ENCODE results near the gene CXCL11.
"Not testable (repeated sequence)": the region's sequence is repeated elsewhere in the genome, so short reads cannot be mapped to it uniquely, and the experiment has no call there.

The CXCL11 gene

GRCh38 chr4:76035799-76036380, at the start of gene CXCL11:
Gene CXCL11 (minus strand): TSS chr4:76036070. CDS start chr4:76035987, 83 bp downstream.
- DNase-seq, result no peak

GRCh38 chr4:76084542-76084941, 48.7 kb upstream of the CXCL11 start:
- DNase-seq, result no peak

- DNase-seq, result no peak
These were observed 47.6 kb upstream of the CXCL11 start for GRCh38 chr4:76083386-76083988.

DNA sequence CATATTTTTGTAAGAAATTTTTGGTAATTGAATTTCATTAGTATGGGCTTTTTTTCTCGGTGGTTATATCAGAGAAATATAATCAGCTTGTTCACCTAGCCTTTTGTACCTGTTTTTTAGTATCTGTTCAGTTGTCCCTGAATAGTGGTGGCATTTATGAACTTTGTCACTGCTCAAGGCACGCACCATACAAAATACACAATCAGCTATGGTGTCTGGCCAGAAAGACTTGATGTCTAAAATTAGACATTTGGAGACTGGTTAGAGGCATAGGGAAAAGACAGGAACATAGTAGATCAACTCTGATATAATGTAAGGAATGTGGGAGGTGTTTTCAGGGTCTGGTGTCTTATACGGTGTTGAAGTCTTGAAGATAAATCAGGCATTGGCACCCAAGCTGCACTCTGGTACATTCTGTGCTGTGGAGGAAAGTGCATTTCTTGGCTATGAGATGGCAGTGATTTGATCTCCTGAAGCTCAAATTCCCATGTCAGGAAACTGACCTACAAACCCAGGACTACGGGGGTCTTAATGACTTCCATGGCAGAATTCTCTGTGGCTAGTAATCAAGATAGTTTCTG, 42.3 kb upstream of the CXCL11 start:
- DNase-seq, result no peak

DNA sequence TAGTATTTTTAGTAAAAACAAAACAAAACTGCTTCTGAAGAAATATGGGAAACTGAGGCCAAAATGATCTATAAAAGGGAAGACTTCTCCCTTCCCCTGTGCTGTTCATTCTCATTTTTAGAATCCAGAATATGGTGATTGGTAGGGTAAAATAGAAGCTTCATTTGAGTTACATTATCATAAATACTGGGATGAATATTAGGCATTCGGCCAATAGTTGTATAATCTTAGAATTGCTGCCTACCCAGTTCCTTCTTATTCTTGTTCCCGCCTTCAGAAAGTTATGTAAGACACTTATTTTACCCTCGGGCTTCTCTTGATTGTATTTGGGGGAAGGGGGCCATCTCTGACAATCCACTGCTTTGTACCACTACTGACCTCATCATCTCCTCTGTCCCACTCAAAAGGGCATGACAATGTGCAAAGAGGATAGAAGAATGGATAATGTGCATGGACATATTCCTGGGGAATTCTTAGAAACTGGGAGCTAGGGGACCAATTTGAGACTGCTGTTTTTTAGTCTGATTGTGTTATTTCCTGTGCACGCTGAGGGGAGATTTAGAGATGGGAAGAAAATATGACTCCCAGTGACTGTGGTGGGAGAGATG, 39.2 kb upstream of the CXCL11 start:
- DNase-seq, result no peak

GRCh38 chr4:76074468-76074867, 38.6 kb upstream of the CXCL11 start, which contains the start of gene ART3:
Gene ART3 (plus strand): TSS chr4:76074709. CDS start chr4:76075890, 1,181 bp downstream.
- DNase-seq, result no peak

DNA sequence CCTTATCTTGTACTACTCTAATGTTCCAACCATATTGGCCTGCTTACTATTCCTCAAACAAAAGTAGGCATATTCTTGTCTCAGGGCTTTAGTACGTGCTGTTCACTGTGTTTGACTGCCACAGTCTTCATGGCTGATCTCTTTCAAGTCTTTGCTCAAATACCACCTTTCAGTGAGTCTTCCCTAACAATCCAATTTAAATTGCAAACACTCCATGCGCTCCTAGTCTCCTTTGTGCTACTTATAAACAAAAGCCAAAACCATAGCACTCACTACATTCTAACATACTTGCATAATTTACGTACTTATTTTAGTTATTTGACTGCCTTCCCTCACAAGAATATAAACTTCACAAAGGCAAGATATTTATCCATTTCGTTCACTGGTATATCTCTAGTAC, 36.9 kb upstream of the CXCL11 start:
- no peak for DNase-seq

- peak; percentile 34 for DNase-seq
These were observed 31.9 kb upstream of the CXCL11 start for GRCh38 chr4:76067652-76068286.

- no peak for DNase-seq
These were observed 30.7 kb upstream of the CXCL11 start for GRCh38 chr4:76066546-76066945.

DNA sequence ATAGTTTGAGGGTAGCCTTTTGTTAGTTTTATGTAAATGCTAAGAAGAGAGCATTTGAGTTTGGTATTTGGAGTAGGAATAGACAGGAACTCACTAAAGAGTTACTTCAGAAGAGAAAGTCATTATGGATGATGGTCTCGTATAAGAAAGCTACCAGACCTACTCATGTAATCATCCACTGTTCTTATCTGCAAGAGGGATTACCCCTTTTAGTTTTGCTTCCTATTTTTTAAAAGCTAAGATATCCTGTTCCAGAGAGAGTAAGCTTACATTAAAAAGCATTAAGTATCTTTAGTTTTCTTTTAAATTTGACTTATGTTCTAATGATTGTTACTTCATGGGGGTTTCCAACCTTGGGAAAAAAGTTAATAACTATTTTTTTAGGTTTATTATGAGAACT, 26.1 kb upstream of the CXCL11 start:
- no peak for DNase-seq

DNA sequence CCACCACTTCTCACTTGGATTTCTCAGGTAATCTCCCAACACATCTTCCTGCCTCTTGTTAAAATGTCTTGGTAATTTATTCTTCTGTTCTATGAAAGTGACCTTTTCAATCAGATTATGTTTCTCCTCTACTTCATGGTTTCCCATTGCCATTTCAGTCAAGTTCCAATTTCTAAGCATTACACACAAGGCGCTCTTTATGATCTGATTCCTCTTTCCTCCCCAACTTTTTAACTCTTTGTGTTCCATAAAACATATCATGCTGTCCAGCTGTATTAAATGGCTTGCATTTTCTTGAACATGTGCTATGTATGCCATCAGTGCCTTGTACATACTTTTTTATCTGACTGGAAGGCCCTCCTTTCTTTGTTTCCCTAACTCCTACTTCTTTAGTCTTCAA, 25.6 kb upstream of the CXCL11 start:
- DNase-seq, result no peak

DNA sequence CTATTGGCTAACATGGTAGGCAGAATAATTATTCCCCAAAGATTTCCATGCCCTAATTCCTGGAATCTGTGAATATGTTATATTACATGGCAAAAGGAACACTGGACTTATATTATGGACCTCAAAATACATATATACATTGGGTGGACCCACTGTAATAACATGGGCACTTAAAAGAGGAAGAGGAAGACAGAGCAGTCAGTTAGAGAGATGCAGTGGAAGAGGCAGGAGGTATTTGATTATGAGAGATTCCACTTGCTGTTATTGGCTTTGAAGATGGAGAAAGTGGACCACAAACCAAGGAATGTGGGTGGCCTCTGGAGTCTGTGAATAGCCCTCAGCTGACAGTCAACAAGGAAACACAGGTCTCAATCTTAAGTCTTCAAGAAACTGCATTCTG, 24.6 kb upstream of the CXCL11 start:
- DNase-seq, result no peak

DNA sequence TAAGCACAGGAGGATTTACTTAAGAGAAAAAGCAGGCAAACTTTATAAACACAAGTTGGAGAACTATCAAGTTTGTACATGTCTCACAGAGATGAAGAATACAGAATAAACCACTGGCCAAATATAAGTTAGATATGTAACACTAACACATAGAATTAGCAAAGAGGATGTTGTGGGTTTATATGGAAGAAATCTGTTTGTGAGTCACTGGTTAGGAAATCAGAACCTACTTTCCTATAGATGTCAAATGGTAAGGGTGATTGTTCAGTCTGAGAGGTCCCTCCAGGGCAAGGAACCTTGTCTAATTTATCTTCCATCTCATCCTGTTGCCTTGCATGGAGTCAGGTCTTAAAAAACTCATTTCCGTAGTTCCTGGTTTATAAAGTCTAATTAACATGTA, 23.9 kb upstream of the CXCL11 start:
- DNase-seq, result no peak

- no peak for DNase-seq
These were observed 23.1 kb upstream of the CXCL11 start for GRCh38 chr4:76058888-76059426.

GRCh38 chr4:76058302-76058701, 22.4 kb upstream of the CXCL11 start:
- DNase-seq, result no peak

DNA sequence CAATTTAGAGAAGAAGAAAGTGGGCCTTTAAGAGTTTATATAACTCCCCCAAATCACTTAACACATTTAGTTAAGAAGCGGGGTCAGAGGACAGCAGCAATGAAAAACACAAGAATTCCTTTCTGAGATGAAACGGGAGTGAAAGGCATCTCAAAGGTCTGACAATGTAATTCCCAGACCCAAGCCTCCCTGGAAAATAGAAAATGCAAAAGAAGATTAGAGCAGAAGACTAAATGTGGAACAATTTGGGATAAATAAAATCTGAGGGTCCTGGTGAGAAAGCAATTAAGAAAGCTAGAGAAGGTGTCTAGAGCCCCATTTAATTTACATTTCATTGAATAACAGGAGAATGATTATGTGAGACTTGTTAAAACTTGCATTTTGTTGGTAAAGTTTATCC, 19.6 kb upstream of the CXCL11 start:
- DNase-seq, result no peak

- DNase-seq, result no peak
These were observed 19.1 kb upstream of the CXCL11 start for GRCh38 chr4:76055016-76055415.

DNA sequence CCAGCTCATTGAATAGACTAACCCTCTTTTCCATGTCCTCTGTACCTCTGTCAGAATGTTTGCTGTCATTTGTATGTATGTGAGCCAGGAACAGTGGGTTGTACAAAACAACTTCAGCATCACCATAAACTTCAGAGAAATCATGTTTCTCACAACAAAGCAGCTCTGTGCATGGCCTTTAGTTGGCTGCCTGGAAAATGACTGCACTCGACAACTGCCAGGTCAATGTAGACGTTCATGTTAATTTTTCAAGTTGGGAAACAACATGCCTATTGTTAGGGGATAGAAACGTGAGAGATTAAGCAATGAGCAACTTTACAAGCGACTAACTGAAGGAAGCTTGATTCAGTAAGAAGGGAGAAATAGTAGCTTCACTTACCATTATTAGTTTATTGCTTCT, 17.9 kb upstream of the CXCL11 start:
- DNase-seq, result no peak

DNA sequence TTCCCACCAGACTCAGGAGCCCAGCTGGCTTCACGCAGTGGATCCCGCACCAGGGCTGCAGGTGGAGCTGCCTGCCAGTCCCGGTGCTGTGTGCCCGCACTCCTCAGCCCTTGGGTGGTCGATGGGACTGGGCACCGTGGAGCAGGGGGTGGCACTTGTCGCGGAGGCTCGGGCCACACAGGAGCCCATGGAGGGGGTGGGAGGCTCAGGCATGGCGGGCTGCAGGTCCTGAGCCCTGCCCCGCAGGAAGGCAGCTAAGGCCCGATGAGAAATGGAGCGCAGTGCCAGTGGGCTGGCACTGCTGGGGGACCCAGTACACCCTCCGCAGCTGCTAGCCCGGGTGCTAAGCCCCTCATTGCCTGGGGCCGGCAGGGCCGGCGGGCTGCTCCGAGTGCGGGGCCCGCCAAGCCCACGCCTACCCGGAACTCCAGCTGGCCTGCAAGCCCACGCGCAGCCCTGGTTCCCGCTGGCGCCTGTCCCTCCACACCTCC, 14.7 kb upstream of the CXCL11 start:
- DNase-seq, result not testable (repeated sequence)

GRCh38 chr4:76049860-76050416, 14.1 kb upstream of the CXCL11 start:
- not testable (repeated sequence) for DNase-seq

DNA sequence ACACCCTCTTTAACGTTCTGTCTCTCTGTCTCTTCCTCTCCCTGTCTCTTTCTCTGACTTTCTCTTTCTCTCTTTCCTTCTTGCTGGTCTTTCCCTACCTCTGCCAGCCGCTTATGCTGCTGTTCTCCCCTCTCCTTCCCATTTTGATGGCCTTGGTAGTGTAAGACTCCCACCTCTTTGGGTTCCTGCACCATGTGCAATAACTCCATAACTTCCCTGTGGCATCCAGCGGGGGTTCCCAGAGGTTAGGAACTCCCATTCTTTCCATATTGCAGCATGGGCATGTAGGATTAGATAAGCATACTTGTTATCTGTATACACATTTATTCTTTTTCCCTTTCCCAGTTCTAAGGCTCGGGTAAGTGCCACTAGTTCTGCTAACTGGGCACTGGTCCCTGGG, 8.8 kb upstream of the CXCL11 start:
- not testable (repeated sequence) for DNase-seq

GRCh38 chr4:76043306-76043705, 7.4 kb upstream of the CXCL11 start:
- DNase-seq, result not testable (repeated sequence)
